Measurements from ENCODE around the gene RBM17. TPM values are rescaled to one million over a fixed set of nuclear protein-coding genes. Genes with fewer than 3 reads are reported as not detected.

RBM17 gene
- total RNA-seq, 1 experiment from 2014 or later = 65.4 TPM

DNA sequence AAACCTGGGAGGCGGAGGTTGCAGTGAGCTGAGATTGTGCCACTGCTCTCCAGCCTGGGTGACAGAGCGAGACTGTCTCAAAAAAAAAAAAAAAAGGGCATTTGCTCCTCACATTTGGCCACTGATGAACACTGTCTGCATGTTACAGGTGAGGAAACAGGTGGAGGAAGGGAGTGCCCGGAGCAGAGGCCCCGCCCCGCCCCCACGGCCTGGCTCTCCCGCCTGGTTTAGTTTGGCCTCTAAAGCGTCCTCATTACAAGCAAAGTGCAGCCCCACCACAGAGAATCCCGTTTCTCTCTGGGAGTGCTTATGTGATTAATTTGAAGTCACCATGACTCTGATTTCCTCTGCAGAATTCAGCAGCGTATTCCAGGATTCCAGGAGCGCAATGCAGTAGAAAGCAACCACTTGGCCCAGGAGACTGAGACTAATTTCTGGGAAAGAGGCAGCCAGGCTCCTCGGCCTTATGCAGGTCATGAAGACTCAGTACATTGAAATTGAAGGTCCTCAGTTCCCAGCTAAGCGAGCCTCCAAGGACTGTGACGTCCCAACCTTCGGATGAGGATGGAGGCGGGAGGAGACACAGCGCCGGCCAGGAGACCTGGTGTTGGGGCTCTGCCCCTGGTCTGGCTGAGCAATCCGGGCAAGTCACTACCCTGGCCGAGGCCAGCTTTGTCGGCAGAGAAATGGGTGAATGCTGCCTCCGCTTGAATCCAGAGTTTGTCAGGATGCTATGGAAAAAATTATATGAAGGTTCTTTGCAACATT is 44.7 kb downstream of the RBM17 start:
- ChIA-PET POLR2A (no interaction called here), CTCF (interaction anchor here (0.7 kb wide), 1 partner anchor 534 kb away, joined by 7 read pairs; no protein-coding TSS in a partner anchor)
- in situ Hi-C loops (cut with HindIII; ENCODE audit: low pct_unique_long_range_greater_than_20kb, low sequenced_read_pairs) = no loop called here
- Histone ChIP-seq H3K4me3 (ENCODE audit: low read depth in 2 of 2, low read length in 2 of 2) (no peak overlapping the region), H3K4me1 (ENCODE audit: control insufficient read depth, insufficient read depth, low read length) (no peaks in the 10 kb centered on the region), H3K27ac (ENCODE audit: low read length) (no peak overlapping the region), H3K36me3 (ENCODE audit: control insufficient read depth, insufficient read depth, low read length) (no peaks in the 10 kb centered on the region), H3K9me3 (ENCODE audit: control insufficient read depth, insufficient read depth, low read depth, low read length) (no peaks in the 10 kb centered on the region), H3K27me3 (ENCODE audit: control insufficient read depth, insufficient read depth, low read length) (no peaks in the 10 kb centered on the region)
- intact Hi-C loops (cut with micrococcal nuclease; ENCODE audit: unreplicated experiment) = no loop called here
- TF ChIP-seq SIN3A (IDR thresholded peaks at IDR 0.05; ENCODE audit: borderline replicate concordance, insufficient read depth, low read depth, low read length) = no peak
- TF ChIP-seq TCF7L2 (IDR thresholded peaks at IDR 0.05; ENCODE audit: low read depth, low read length) = no peak
- TF ChIP-seq, protein P1, sequence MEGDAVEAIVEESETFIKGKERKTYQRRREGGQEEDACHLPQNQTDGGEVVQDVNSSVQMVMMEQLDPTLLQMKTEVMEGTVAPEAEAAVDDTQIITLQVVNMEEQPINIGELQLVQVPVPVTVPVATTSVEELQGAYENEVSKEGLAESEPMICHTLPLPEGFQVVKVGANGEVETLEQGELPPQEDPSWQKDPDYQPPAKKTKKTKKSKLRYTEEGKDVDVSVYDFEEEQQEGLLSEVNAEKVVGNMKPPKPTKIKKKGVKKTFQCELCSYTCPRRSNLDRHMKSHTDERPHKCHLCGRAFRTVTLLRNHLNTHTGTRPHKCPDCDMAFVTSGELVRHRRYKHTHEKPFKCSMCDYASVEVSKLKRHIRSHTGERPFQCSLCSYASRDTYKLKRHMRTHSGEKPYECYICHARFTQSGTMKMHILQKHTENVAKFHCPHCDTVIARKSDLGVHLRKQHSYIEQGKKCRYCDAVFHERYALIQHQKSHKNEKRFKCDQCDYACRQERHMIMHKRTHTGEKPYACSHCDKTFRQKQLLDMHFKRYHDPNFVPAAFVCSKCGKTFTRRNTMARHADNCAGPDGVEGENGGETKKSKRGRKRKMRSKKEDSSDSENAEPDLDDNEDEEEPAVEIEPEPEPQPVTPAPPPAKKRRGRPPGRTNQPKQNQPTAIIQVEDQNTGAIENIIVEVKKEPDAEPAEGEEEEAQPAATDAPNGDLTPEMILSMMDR (IDR thresholded peaks at IDR 0.05) = no peak
- TF ChIP-seq, protein P2, sequence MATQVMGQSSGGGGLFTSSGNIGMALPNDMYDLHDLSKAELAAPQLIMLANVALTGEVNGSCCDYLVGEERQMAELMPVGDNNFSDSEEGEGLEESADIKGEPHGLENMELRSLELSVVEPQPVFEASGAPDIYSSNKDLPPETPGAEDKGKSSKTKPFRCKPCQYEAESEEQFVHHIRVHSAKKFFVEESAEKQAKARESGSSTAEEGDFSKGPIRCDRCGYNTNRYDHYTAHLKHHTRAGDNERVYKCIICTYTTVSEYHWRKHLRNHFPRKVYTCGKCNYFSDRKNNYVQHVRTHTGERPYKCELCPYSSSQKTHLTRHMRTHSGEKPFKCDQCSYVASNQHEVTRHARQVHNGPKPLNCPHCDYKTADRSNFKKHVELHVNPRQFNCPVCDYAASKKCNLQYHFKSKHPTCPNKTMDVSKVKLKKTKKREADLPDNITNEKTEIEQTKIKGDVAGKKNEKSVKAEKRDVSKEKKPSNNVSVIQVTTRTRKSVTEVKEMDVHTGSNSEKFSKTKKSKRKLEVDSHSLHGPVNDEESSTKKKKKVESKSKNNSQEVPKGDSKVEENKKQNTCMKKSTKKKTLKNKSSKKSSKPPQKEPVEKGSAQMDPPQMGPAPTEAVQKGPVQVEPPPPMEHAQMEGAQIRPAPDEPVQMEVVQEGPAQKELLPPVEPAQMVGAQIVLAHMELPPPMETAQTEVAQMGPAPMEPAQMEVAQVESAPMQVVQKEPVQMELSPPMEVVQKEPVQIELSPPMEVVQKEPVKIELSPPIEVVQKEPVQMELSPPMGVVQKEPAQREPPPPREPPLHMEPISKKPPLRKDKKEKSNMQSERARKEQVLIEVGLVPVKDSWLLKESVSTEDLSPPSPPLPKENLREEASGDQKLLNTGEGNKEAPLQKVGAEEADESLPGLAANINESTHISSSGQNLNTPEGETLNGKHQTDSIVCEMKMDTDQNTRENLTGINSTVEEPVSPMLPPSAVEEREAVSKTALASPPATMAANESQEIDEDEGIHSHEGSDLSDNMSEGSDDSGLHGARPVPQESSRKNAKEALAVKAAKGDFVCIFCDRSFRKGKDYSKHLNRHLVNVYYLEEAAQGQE (IDR thresholded peaks at IDR 0.05; ENCODE audit: insufficient read depth in 1 of 2, low read depth in 2 of 2, low read length in 1 of 2) = no peak
- TF ChIP-seq POLR2AphosphoS5 (IDR thresholded peaks at IDR 0.05; ENCODE audit: low read depth, low read length) = no peak
- no peak for ATAC-seq
- DNase-seq (ENCODE audit: low read depth, low spot score) = no peak
- no TSS peak for BruUV-seq (replicated peaks)

DNA sequence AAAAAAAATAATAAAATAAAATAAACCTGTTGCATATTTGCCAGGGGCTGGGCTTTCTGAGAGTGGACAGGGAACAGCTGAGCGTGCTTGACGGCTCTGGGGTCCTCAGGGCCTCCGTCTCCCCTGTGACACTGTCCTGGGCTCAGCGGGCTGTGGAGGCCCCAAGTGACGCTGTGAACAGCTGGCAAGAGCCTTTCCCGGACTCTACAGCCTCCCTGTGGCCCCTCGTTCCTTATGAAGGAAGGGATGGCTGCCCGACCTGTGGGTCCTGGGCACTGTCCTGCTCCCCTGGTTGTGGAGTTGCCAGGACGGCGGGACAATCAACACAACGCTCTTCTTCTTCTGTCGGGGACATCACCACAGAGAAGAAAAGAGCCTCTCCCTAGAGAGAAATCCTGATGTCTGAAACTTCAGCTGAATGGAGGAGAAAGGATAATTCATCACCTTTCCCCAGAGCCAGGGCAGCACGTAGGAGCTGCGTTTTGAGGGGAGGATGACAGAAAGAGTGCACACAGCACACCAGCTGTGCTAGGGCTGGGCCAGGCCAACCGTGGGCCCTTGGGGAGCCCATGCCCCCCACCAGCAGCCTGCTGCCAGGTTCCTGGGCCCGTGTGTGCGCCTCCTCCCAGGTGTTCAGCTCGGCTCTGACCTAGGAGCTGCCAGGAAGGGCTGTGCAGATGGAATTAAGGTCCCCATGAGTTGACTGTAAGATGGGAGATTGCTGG is 45.4 kb downstream of the RBM17 start:
- TF ChIP-seq SIN3A (IDR thresholded peaks at IDR 0.05; ENCODE audit: borderline replicate concordance, insufficient read depth, low read depth, low read length) (no peak), TCF7L2 (IDR thresholded peaks at IDR 0.05; ENCODE audit: low read depth, low read length) (no peak), POLR2AphosphoS5 (IDR thresholded peaks at IDR 0.05; ENCODE audit: low read depth, low read length) (no peak)
- TF ChIP-seq, protein P2 (IDR thresholded peaks at IDR 0.05; ENCODE audit: insufficient read depth in 1 of 2, low read depth in 2 of 2, low read length in 1 of 2) = no peak
- TF ChIP-seq, protein P1 (IDR thresholded peaks at IDR 0.05) = no peak
- CTCF ChIA-PET = no interaction called here
- Histone ChIP-seq H3K4me1 (ENCODE audit: control insufficient read depth, insufficient read depth, low read length) (no peaks in the 10 kb centered on the region), H3K27me3 (ENCODE audit: control insufficient read depth, insufficient read depth, low read length) (no peaks in the 10 kb centered on the region), H3K9me3 (ENCODE audit: control insufficient read depth, insufficient read depth, low read depth, low read length) (no peaks in the 10 kb centered on the region), H3K36me3 (ENCODE audit: control insufficient read depth, insufficient read depth, low read length) (no peaks in the 10 kb centered on the region), H3K27ac (ENCODE audit: low read length) (no peak overlapping the region), H3K4me3 (ENCODE audit: low read depth in 2 of 2, low read length in 2 of 2) (no peak overlapping the region)
- DNase-seq (ENCODE audit: low read depth, low spot score) (no peak), ATAC-seq (peak; percentile 26; the same call in 1 of the 2 replicates)
- intact Hi-C loops (cut with micrococcal nuclease; ENCODE audit: unreplicated experiment) = no loop called here
- POLR2A ChIA-PET = interaction anchor here (0.7 kb wide), 1 partner anchor 11 kb away, joined by 3 read pairs; no protein-coding TSS in a partner anchor
- no TSS peak for BruUV-seq (replicated peaks)
- in situ Hi-C loops (cut with HindIII; ENCODE audit: low pct_unique_long_range_greater_than_20kb, low sequenced_read_pairs) = no loop called here

All from Panc1 (cell line).